Uterus (tissue), 4 donors: ENCODE data around the gene LINC01488. TPM values are rescaled to one million over a fixed set of nuclear protein-coding genes. Genes with fewer than 3 reads are reported as not detected.

Experiments
- DNase-seq, 2 donors: peaks; one replicate each; pipeline ENCODE4 v3.0.0-alpha.2; 2019 to 2020
- H3K27ac ChIP-seq, 2 donors: fragments of 200-600 bp; sonication (generic); 1 replicate in 1 of 2; 2 replicates in 1 of 2; pipeline ENCODE4 v1.5.1; 2016 to 2018
- H3K27me3 ChIP-seq, 2 donors: fragments of 200-600 bp; sonication (generic); one replicate each; pipeline ENCODE4 v1.5.1; 2018 to 2019; ENCODE audit warnings: control low read depth in 1 of 2
- H3K36me3 ChIP-seq, 2 donors: fragments of 200-600 bp; sonication (generic); one replicate each; pipeline ENCODE4 v1.5.1; 2019; ENCODE audit warnings: control low read depth in 1 of 2
- H3K4me1 ChIP-seq, 2 donors: fragments of 200-600 bp; sonication (generic); one replicate each; pipeline ENCODE4 v1.5.1; 2018 to 2019; ENCODE audit warnings: control low read depth in 1 of 2
- H3K4me3 ChIP-seq, 2 donors: fragments of 200-600 bp; sonication (generic); 1 replicate in 1 of 2; 2 replicates in 1 of 2; pipeline ENCODE4 v1.5.1; 2018 to 2019; ENCODE audit warnings: mild to moderate bottlenecking in 1 of 2
- H3K9me3 ChIP-seq, 2 donors: fragments of 200-600 bp; sonication (generic); one replicate each; pipeline ENCODE4 v1.5.1; 2019; ENCODE audit warnings: control low read depth in 1 of 2
- POLR2A ChIP-seq, 2 donors: fragments of 450-650 bp; IDR thresholded peaks; one replicate each; pipeline ENCODE4 v1.6.1; 2016; ENCODE audit warnings: antibody characterized with exemption in 2 of 2, mild to moderate bottlenecking in 1 of 2, moderate library complexity in 1 of 2
- intact Hi-C: fragments of 100-400 bp; cut with DNase I; formaldehyde crosslinking; loops from one replicate; pipeline ENCODE4 v1.15.1; 2023; ENCODE audit warnings: low total_unique reads
- total RNA-seq, 4 donors: library from RNA; depleted of rRNA in 3 of 4; stranded (reverse); fragments of >200 nt in 3 of 4; gene quantifications; one replicate each; pipeline versions ENCODE4 v1.1.0 to v1.2.4, GENCODE V29; 2014 to 2023
- TF ChIP-seq, protein P1 (sequence below), 4 experiments: fragments of 200-600 bp in 2 of 4; fragments of 450-650 bp in 2 of 4; sonication (generic) in 2 of 4; IDR thresholded peaks; one replicate each; pipeline ENCODE4 v1.5.1; 2016 to 2019; ENCODE audit warnings: antibody characterized with exemption in 4 of 4, mild to moderate bottlenecking in 2 of 4, moderate library complexity in 1 of 4
- donor health status: DM: yes; HTN: yes; CAD: no.

The LINC01488 gene
- total RNA-seq, 4 donors from 2014 or later: not detected

DNA sequence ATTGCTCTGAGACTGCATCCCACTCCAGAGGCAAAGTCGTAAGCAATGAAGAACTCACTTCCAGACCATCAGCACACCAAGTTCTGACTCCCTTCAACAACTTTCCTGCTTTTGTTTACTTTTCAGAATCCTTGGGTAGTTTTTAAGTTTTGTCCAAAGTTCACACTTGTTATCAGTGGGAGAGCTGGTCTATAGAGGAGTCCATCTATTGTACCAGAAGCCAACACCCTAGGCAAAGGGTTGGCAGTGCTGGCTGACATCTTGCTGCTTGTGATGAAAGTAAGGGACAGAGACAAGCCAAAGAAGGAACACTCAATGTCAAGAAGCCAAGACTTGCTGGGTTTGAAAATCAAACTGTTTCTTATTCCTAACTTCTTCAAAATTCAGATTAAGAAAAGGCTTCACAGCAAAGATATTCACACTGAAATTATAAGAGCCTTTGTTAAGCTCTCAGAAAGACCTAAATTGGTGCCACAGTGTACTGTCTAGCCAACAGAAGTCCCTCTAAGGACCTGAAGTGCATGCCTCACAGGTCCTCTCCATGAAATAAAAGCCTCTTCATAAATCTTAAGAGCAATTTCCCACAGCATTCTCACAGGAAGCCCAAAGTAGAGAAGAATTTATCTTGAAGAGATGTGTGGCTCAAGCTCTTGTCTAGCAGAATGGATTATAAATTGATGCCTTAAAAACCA is 21.5 kb upstream of the LINC01488 start:
- no peak for DNase-seq
- Histone ChIP-seq H3K4me1 (peaks cover 0 to 12% of the 10 kb centered on the region in 2 donors), H3K36me3 (no peaks in the 10 kb centered on the region), H3K27ac (no peak overlapping the region), H3K4me3 (no peak overlapping the region), H3K9me3 (peaks cover 0 to 3% of the 10 kb centered on the region in 2 donors), H3K27me3 (no peaks in the 10 kb centered on the region)
- TF ChIP-seq, protein P1, sequence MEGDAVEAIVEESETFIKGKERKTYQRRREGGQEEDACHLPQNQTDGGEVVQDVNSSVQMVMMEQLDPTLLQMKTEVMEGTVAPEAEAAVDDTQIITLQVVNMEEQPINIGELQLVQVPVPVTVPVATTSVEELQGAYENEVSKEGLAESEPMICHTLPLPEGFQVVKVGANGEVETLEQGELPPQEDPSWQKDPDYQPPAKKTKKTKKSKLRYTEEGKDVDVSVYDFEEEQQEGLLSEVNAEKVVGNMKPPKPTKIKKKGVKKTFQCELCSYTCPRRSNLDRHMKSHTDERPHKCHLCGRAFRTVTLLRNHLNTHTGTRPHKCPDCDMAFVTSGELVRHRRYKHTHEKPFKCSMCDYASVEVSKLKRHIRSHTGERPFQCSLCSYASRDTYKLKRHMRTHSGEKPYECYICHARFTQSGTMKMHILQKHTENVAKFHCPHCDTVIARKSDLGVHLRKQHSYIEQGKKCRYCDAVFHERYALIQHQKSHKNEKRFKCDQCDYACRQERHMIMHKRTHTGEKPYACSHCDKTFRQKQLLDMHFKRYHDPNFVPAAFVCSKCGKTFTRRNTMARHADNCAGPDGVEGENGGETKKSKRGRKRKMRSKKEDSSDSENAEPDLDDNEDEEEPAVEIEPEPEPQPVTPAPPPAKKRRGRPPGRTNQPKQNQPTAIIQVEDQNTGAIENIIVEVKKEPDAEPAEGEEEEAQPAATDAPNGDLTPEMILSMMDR (IDR thresholded peaks at IDR 0.05): no peak
- no peak for TF ChIP-seq POLR2A (IDR thresholded peaks at IDR 0.05)
- intact Hi-C loops: no loop called here

GRCh38 chr11:69460540-69461257 is 20.8 kb upstream of the LINC01488 start:
- intact Hi-C loops: no loop called here
- Histone ChIP-seq H3K9me3 (peaks cover 0 to 3% of the 10 kb centered on the region in 2 donors), H3K4me3 (no peak overlapping the region), H3K4me1 (peaks cover 0 to 12% of the 10 kb centered on the region in 2 donors), H3K36me3 (no peaks in the 10 kb centered on the region), H3K27me3 (no peaks in the 10 kb centered on the region), H3K27ac (no peak overlapping the region)
- TF ChIP-seq POLR2A (IDR thresholded peaks at IDR 0.05): no peak
- TF ChIP-seq, protein P1 (IDR thresholded peaks at IDR 0.05): no peak
- no peak for DNase-seq

DNA sequence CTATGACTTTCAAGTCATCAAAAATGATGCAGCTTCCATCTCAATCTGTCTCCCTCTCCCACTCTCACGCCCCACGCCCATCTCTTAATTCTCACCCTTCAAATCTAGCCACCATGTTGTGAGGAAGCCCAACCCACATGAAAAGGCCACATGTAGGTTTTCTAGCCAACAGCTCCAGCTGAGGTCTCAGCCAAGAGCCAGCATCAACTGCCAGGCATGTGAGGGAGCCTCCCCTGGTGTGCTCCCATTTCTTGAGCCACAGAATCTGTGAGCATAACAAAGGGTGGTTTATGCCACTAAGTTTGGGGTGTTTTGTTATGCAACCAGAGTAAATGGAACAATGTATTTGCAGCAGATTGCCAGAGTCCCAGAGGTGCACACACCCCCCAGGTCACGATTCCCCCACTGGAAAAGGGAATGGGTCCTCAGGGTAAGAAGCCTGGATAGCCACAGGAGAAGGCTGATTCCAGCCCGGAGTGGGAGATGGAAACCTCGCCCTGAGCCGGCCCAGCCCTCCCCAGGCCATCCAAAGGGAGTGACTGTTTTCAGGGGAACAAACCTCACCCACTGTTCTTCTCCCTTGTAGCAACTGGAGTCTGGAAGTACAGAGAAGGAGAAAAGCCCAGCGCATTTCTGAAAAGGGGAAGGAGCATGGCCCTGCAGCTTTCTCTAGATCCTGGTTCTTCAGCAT is 20.0 kb upstream of the LINC01488 start:
- Histone ChIP-seq H3K27me3 (no peaks in the 10 kb centered on the region), H3K27ac (no peak overlapping the region), H3K36me3 (no peaks in the 10 kb centered on the region), H3K4me1 (peaks cover 0 to 12% of the 10 kb centered on the region in 2 donors), H3K9me3 (peaks cover 0 to 3% of the 10 kb centered on the region in 2 donors), H3K4me3 (no peak overlapping the region)
- no peak for DNase-seq
- intact Hi-C loops: no loop called here
- no peak for TF ChIP-seq POLR2A (IDR thresholded peaks at IDR 0.05)

DNA sequence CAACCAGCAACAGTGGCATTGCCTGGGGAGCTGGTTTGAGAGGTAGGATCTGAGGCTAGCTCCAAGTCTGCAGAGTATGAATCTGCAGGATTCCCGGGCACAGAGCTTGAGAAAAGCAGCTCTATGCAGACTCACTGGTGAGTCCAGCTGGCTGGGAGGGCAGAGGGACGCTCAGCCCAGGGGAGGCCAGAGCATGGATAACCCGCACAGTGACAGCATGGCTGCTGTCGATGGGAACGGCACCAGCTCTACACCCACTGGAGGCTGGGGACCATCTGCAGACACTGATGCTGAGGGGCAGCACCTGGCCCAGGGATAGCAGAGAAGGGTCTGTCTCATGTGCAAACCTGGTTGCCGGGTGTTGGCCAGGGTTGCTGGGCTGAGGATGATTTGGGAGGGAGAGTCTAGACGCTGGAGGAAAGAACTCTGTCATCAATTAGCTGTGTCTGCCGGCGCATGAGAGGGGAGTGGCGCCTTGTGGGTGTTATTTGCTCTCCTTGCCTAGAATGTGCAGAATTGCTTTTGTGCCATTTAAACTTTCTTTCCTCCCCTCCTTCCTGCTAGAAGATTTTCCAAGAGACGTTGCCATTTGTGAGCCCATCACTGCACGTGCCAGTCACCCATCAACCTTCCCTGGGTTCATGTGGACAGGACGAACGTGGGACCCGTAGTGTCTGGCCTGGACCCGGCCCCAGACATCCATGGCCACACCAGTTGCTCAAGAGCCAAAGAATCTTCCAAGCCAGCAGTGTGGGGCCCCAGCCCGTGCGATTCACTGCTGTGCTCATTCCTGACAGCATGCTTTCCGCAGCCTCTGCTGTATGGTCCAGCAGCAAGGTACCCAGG is 19.1 kb upstream of the LINC01488 start:
- DNase-seq: no peak
- Histone ChIP-seq H3K4me3 (no peak overlapping the region), H3K27ac (no peak overlapping the region), H3K4me1 (peaks cover 0 to 12% of the 10 kb centered on the region in 2 donors), H3K9me3 (peaks cover 0 to 3% of the 10 kb centered on the region in 2 donors), H3K36me3 (no peaks in the 10 kb centered on the region), H3K27me3 (no peaks in the 10 kb centered on the region)
- intact Hi-C loops: no loop called here
- no peak for TF ChIP-seq POLR2A (IDR thresholded peaks at IDR 0.05)
- TF ChIP-seq, protein P1 (IDR thresholded peaks at IDR 0.05): no peak
